Measurements from ENCODE around the gene SUSD1. TPM values are rescaled to one million over a fixed set of nuclear protein-coding genes. Genes with fewer than 3 reads are reported as not detected.
"Not testable (repeated sequence)": the region's sequence is repeated elsewhere in the genome, so short reads cannot be mapped to it uniquely, and the experiment has no call there.

The SUSD1 gene
- polyA plus RNA-seq, 3 donors = 32.6 to 41.6 (median 34.5) TPM

DNA sequence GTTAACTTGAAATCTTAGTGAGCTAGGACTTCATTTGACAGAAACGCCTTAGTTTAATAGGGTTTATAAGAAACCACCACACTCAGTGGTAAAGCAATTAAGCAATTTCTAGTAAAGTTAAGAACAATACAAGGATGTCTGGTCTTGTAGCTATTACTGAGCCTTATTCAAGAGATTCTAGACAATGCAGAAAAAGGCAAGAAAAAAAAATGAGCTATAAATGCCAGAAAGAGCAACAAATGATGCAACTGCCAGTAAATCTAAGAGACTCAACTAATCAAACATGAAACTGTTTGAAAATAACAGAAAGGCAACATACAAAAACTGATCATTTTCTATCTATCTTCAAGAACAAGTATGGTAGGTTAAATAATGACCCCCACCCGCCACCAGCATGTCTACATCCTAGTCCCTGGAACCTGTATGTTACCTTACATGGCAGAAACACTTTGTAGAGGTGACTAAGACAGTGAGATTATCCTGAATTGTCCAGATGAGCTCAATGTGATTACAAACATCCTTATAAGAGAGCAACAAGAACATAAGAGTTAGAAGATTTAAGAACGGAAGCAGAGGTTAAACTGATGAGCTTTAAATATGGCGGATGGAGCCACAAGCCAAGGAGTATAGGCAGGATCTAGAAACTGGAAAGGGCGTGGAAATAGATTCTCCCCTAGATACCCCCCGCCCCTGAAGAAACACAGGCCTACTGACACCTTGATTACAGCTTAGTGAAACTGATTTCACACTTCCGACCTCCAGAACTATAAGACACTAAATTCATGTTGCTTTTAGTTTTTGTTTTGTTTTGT is 93.0 kb downstream of the SUSD1 start:
- DNase-seq (ENCODE audit: extremely low read depth in 1 of 11, low read depth in 9 of 11, low spot score in 4 of 11) = no peak

DNA sequence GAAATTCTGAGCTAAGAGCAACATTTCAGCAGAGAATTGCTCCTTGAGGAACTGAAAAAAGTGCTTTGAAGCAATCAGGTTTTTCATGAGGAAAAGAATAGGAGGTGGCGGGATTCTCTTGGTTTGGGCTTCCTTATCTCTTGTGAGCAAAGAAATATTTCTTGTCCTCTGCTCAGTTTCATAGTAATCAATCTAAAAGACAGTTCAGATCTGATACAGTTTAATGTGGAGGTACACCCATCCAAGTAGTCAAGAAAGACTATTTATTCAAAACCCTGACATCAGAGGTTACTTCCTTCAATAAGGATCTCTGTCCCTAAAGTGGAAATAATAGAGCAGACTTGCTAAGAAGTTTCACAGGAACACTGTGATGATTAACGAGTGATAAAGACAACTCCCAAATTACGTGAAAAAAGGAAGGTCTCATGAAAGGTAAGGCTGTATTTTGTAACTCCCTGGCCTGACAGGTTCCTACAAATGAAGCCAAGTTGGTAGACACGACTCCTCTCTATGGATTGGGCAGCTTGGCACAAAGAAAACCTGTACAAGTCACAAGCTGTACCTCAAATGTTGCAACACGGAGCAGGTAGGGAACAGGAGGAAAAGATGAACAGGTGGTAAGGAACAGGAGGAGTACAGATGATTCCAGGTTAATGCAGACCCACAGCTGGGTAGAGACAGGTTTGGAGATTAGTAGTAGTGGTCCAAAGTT is 94.1 kb downstream of the SUSD1 start:
- DNase-seq (ENCODE audit: extremely low read depth in 1 of 11, low read depth in 9 of 11, low spot score in 4 of 11) = no peak

DNA sequence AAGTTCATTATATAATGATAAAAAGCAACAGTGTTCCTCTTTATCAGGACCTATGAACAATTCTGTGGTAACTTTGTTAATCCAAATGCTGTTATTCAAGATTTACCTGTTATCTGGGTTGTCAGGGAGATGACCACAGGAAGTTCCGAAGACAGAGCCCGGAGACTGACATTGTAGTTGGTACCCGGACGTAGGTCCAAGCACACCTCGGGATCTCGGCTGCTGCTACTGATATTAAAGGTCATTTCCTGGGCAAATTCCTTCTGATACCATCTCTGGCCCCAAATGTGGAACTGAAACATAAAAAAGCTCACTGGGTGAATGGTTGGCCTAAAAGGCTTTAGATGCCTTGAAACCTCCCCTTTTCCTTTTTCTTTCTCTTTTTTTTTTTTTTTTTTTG is 96.7 kb downstream of the SUSD1 start:
- no peak for DNase-seq (ENCODE audit: extremely low read depth in 1 of 11, low read depth in 9 of 11, low spot score in 4 of 11)

DNA sequence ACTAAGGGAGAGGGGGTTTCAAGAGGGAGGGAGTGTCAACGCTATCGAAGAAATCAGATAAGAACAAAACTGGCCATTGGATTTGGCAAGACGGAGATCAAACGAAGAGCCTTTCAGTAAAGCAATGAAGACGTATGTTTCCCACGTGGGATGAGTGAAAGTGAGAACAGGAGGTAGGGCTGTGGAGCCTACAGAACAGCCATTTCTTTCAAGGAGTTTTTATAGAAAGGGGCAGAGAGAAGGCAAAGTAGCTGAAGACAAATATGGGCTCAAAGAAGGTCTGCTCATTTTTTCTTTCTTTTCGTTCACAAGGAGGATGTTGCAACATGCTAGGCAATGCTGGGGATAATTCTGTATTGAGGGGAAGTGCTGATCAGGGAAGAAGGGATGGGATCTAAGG is 98.3 kb downstream of the SUSD1 start:
- no peak for DNase-seq (ENCODE audit: extremely low read depth in 1 of 11, low read depth in 9 of 11, low spot score in 4 of 11)

DNA sequence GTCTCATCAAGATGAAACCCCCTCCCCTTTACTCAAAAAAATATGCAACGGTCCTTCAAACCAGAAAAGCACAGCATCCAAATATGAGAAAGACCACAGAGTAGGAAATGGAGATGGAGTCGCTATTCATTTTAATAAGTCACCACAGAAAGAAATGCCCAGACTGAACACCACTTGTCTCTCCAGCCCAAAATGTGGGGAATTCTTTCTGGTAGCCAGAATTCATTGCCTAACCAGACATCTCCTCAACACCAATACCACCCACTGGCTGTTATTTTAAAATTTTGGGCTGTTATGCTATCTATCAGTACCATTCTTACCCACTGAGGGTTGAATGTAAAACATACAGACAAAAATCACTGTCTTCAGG is 100.1 kb downstream of the SUSD1 start:
- no peak for DNase-seq (ENCODE audit: extremely low read depth in 1 of 11, low read depth in 9 of 11, low spot score in 4 of 11)

DNA sequence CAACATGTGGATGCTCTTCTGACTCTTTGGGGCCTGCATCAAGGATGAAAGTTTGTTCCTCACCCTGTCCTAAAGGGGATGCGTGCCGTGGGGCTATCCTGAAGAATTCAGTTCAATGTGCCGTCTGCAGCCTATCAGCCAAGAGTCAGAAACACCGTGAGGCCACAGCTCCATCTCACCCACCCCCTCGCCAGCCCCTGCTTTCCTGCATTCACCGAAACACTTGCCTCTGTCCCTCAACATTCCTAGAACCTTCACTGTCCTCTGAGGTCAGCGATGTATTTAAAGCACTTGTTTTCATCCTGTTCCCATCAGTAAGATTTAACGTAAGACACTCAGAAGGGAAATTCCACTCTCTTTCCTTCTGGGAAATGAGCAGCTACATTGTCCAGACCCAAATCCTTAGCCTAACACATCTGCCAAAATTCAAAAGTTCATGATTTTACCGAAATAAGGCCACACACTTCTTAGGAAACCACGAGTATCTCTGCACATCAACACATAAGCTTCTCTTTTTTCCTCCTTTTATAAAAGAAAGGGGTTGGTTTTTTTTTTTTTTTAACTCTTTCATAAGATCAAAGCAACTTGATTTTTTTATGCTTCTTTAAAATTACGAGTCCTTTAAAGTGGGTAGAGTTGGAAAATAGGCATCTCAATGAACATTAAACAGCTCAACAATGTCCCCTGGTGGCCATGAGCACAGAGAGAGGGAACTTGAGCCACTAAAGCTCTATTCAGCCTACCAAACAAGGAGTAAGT is 100.7 kb downstream of the SUSD1 start:
- peak in 7 of 11 donors; percentile 54 to 84 (median 65) for DNase-seq (ENCODE audit: extremely low read depth in 1 of 11, low read depth in 9 of 11, low spot score in 4 of 11)

DNA sequence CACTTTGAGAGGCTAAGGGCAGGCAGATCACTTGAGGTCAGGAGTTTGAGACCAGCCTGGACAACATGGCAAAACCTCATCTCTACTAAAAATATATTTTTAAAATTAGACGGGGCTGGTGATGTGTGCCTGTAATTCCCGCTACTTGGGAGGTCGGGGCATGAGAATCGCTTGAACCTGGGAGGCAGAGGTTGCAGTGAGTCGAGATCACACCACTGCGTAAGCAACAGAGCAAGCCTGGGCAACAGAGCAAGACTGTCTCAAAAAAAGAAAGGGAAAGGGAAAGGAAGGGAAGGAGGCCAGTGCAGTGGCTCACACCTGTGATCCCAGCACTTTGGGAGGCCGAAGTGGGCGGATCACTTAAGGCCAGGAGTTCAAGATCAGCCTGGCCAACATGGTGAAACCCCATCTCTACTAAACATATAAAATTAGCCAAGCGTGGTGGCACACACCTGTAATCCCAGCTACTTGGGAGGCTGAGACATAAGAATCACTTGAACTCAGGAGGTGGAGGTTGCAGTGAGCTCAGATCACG is 101.4 kb downstream of the SUSD1 start:
- not testable (repeated sequence) for DNase-seq (ENCODE audit: extremely low read depth in 1 of 11, low read depth in 9 of 11, low spot score in 4 of 11)

DNA sequence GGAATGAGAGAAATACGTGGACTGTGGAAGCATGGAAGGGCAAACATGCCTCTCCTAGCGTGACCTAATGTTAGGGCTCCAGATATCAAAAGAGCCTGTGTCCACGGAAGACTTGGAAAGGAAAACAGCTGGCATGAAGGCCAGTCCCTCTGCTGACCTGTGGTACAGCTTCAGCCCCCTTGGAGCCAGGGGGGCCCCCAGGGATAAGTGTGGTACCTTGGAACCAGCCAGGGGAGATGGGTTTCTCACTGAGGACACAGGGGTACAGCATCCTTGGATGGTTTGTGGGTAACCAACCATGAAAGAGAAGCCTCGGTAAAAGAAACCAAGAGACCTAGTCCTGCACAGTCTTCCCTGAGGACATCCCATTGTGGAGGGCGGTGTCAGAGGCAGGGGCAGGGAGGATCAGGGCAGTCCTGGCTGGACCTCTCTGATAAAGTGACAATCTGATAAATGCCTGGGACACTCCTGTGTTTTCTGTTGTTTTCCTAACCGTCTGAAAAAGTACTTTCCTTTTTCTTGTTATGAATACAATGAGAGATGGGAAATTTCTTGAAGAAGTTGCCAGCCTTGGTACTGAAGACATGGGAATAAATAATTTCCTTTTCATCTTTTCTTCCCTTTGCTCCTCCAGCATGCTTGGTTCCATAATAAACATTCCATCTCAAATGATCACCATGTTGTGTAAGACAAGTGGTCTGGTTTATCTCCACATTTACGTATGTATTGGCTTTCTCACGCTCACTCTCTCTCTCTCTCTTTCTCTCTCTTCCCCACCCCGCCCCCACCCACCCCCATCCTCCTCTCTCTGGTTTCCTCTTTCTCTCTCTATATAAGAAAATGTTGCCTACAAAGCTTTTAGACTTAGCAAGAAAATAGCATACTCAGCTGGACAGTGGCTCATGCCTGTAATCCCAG is 102.1 kb downstream of the SUSD1 start:
- DNase-seq (ENCODE audit: extremely low read depth in 1 of 11, low read depth in 9 of 11, low spot score in 4 of 11) = no peak

DNA sequence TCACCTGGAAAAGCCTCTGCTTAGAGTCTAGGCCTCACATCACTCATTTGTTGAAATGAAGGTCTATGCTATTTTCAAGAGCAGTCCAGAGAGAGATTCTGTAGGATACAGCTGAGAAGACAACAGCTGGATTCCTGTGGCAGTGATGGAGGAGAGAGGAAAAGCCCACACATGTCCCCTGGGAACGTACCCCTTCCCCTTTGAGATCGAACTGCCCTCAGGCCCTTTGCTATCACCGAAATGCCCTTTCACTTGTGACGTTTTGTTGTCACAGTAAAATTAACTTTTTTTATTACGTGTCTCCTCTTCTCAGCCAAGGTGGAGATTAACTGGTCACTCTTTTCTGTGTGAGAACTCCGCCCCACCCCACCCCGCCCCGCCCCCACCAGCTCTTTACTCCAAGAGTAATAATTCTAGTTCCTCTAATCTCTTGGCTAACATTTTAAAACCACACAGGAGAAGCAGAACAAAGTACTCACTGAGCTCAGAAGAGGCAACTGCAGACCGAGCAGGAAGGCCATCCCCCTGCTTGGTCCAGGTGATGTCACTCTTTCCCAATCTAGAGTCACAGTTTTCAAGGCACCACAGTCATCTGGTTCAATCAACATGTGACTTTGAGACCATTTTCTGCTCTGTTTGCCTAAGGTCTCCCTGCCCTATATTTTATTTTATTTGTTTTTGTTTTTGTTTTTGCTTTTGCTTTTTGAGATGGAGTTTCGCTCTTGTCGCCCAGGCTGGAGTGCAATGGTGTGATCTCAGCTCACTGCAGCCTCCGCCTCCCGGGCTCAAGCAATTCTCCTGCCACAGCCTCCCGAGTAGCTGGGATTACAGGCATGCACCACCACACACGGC is 105.6 kb downstream of the SUSD1 start:
- DNase-seq (ENCODE audit: extremely low read depth in 1 of 11, low read depth in 9 of 11, low spot score in 4 of 11) = no peak

DNA sequence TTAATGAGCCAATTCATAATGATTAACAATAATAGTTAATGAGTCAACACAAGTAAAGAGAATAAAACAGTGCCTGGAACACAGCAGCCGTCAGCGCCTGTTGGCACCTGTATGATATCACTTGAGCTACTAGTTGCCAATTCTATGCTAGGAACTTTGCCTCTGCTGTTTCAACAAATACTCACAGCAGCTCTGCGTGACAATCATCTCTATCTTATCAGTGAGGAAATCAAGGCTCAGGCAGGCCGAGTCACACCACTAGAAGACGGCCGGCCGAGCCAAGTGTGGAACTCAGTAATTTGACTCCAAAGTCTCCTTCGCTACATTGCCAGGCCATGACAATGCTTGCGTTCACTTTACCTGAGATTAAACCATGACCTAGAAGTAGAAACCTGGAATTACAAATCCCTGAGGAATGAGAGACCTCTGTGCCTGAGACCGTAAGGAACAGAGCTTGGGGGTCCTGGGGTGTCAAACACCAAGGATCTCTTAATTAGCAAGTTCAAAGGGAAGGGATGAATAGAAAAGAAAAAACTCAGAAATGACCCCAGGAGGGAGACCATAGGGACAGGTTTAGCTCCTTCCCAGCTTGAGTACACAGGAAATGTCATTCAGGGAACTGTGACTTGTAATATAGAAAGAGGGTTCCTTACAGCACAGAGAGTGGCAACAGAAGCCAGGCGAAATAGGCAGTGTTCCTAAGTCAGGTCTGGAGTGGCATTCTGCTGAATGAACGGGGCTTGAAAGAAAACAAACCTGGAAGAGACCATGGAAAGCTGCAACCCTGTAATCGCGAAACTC is 109.1 kb downstream of the SUSD1 start:
- DNase-seq (ENCODE audit: extremely low read depth in 1 of 11, low read depth in 9 of 11, low spot score in 4 of 11) = peak in 3 of 11 donors; percentile 27 to 55 (median 32)

DNA sequence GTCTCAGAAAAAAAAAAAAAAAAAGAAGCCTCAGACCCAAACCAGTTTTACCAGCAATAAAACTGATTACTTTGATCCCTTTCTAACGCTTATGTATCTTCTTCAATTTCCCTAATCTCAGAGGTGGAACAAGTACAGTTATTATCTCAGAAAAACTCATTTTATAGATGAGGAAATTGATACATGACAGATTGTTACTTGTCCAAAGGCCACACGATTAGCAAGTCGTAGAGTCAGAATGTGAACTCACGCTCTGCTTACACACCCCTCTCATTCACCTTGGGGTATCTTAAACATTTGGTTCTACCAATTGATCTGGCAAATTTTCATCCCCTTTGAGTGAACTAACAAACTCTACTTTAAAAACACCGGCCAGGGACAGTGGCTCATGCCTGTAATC is 110.2 kb downstream of the SUSD1 start:
- no peak for DNase-seq (ENCODE audit: extremely low read depth in 1 of 11, low read depth in 9 of 11, low spot score in 4 of 11)

DNA sequence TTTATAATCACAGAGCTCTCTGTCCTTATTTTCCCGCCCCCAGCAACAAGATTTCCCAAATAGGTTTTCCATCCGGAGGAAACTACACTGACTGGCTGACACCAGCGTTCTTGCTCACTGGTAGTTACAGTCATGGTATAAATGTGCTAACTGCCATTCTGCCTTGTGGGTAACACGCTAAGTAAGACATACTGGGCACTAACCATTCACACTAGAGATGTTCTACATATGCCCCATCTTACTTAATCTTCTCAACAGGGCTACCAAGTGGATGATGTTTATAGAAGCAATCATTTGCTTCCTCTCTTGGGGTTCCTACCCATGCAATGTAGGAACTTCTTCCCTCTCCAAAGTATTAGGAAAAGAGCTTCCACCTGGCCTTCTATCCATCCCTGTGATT is 111.5 kb downstream of the SUSD1 start:
- DNase-seq (ENCODE audit: extremely low read depth in 1 of 11, low read depth in 9 of 11, low spot score in 4 of 11) = no peak

DNA sequence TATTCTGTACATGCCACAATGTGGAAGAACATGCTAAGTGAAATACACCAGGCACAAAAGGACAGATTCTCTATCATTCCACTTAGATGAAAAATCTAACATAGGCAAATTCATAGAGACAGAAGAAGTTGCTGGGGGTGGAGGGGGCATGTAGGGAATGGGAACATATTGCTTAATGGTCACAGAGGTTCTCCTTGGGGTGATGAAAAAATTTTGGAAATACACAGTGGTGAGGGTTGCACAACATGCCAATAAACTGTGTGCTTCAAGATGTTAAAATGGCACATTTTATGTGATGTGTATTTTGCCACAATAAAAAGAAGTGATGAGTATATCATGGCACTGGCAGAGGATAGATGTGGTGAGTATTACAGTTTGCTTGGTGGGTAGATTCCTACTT is 111.9 kb downstream of the SUSD1 start:
- DNase-seq (ENCODE audit: extremely low read depth in 1 of 11, low read depth in 9 of 11, low spot score in 4 of 11) = no peak

DNA sequence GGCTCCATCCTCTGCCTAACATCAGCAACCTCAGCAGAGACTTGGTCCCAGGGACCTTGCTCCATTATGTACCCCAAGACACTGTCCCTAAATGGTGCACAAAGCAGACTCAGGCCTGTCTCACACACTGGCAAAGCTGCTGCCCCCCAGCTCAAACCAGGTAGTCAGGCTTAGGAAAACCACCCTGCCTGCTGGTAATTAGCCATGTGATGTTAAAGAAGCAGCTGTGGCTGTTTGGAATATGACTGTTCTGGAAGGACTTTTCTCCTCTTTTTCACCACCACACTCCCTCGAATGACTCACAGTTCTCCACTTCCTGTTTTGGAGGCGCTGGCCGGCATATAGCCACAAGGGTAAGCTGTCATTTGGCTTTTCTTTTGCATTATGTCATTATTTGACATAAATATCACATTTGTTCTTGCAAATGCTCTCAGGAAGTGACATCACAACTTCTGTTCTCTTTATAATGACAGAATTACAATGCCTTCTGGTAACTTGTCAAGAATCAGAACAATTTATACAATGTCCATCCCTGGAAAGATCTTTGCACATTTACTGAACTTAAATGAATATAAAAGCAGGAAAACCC is 113.9 kb downstream of the SUSD1 start:
- DNase-seq (ENCODE audit: extremely low read depth in 1 of 11, low read depth in 9 of 11, low spot score in 4 of 11) = peak in 1 of 11 donors; percentile 16

DNA sequence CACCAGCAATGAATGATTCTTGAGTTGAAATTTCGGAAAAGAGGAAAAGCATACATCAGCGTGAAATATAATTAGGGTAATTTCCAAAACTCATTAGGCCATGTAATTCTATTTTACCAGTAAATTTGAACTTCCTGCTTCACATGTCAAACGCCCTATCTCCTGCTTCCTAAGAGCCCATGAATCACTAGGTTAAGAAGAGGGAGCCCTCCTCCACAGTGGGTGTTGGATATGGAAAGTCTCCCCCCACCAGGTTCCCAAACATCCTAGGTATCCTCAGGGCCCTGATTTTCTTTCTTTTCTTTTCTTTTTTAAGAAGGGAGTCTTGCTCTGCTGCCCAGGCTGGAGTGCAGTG is 115.2 kb downstream of the SUSD1 start:
- DNase-seq (ENCODE audit: extremely low read depth in 1 of 11, low read depth in 9 of 11, low spot score in 4 of 11) = no peak

DNA sequence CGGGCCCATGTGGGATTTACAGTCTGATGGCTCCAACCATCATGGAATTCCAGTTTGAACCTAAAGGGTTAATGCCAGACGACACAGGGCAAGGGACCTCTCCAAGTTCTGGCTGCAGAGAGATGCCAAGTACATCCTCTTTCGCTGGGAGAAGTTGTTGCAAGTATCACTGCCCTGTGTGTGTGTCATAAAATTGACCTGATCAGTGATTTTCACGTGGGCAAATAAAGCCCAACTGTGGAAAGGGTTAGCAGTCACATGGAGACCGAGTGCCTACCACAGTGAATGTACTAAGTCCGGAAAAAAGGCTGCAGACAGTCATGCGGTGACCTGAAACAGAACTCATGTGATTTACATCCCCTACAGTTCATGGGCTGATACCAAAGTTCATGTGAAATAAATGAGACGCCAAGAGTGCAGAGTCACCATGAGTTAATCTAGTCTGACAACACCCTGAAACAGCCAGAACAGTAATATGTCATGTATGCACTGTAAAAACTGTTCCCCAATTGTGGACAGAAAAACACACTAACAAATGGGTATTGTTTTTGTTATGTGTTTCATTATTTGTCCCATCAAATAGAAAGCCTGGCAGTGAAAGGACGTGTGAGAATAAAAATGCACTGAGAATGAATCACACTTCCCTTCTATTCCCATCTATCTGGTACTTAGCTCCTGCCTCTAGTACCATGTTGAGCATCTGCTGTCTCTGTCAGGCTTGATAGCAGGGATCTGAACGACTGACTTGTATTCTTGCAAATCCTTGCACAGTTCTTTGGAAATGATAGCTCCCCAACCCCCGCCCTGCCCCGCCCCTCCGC is 115.7 kb downstream of the SUSD1 start:
- peak in 2 of 11 donors; percentile 26 to 52 for DNase-seq (ENCODE audit: extremely low read depth in 1 of 11, low read depth in 9 of 11, low spot score in 4 of 11)

All from renal cortex interstitium (tissue), 11 donors.